KBM-7 (cell line): Measurements from ENCODE around the gene MAN1C1.
"Not testable (repeated sequence)": the region's sequence is repeated elsewhere in the genome, so short reads cannot be mapped to it uniquely, and the experiment has no call there.

ENCODE experiments used
- DNase-seq: peaks from one replicate; pipeline ENCODE4 v3.0.0-alpha.2; 2015
- in situ Hi-C: fragments of 300-500 bp; cut with MboI; formaldehyde crosslinking; loops from 2 replicates; pipeline ENCODE4 v1.14.3; 2020; ENCODE audit warnings: low sequenced_read_pairs, low pct_unique_long_range_greater_than_20kb, mixed read lengths

MAN1C1 gene

GRCh38 chr1:25624604-25625003, 8.0 kb downstream of the MAN1C1 start:
- in situ Hi-C loops = no loop called here
- DNase-seq = no peak

DNA sequence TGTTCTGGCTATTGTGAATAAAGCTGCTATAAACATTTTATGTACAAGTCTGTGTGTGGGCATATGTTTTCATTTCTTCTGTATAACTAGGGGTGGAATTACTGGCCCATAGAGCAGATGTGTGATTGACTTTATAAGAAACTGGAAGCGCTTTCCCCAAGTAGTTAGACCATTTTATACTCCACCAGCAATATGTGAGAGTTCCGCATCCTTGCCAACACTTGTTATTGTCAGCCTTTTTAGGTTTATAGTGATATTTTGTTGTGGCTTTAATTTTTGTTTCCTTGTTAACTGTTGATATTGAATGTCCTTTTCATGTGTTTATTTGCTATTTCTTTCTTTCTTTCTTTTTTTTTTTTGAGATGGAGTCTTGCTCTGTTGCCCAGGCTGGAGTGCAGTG, 9.4 kb downstream of the MAN1C1 start:
- in situ Hi-C loops = no loop called here
- no peak for DNase-seq

DNA sequence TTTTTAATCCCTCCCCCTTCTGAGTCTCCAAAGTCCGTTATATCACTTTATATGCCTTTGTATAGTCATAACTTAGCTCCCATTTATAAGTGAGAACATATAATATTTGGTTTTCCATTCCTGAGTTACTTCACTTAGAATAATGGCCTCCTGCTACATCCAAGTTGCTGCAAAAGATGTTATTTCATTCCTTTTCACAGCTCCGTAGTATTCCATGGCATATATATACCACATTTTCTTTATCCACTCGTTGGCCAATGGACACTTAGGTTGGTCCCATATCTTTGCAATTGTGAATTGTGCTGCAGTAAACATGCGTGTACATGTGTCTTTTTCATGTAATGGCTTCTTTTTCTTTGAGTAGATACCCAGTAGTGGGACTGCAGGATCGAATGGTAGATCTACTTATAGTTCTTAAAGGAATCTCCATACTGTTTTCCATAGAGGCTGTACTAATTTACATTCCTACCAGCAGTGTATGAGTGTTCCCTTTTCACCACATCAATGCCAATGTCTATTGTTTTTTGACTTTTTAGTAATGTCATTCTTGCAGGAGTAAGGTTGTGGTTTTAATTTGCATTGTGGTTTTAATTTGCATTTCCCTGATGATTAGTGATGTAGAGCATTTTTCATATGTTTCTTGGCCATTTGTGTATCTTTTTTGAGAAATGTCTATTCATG, 12.3 kb downstream of the MAN1C1 start:
- in situ Hi-C loops = no loop called here
- no peak for DNase-seq

GRCh38 chr1:25629836-25630235, 13.2 kb downstream of the MAN1C1 start:
- in situ Hi-C loops = no loop called here
- DNase-seq = no peak

DNA sequence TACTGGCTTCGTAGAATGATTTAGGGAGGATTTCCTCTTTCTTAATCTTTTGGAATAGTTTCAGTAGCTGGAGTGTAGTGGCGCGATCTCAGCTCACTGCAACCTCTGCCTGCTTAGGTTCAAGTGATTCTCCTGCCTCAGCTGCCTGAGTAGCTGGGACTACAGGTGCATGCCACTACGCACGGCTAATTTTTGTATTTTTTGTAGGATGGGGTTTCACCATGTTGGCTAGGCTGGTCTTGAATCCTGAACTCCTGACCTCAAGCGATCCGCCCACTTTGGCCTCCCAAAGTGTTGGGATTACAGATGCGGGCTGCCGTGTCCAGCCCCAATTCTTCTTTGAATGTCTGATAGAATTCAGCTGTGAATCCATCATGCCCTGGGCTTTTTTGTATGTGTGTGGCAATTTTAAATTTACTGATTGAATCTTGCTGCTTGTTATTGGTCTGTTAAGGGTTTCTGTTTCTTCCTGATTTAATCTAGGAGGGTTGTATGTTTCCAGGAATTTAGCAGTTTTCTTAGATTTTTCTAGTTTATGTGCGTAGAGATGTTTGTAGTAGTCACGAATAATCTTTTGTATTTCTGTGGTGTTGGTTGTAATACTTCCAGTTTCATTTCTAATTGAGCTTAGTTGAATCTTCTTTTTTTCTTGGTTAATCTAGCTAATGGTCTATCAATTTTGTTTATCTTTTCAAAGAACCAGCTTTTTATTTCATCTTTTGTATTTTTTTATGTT, 15.3 kb downstream of the MAN1C1 start:
- DNase-seq = no peak
- in situ Hi-C loops = no loop called here

GRCh38 chr1:25634066-25634465, 17.5 kb downstream of the MAN1C1 start:
- DNase-seq = no peak
- in situ Hi-C loops = no loop called here

- in situ Hi-C loops = no loop called here
- no peak for DNase-seq
These were observed 18.3 kb downstream of the MAN1C1 start for GRCh38 chr1:25634896-25635295.

DNA sequence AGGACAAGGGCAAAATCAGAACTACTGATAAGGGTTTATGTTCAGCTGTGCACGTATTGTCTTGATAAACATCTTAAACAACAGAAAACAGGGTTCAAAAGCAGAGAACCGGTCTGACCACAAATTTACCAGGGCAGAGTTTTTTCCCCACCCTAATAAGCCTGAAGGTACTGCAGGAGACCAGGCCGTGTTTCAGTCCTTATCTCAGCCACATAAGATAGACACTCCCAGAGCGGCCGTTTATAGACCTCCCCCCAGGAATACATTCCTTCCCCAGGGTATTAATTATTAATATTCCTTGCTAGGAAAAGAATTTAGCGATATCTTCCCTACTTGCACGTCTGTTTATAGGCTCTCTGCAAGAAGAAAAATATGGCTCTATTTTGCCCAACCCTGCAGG, 19.6 kb downstream of the MAN1C1 start:
- DNase-seq, in situ Hi-C loops: not testable (repeated sequence)

DNA sequence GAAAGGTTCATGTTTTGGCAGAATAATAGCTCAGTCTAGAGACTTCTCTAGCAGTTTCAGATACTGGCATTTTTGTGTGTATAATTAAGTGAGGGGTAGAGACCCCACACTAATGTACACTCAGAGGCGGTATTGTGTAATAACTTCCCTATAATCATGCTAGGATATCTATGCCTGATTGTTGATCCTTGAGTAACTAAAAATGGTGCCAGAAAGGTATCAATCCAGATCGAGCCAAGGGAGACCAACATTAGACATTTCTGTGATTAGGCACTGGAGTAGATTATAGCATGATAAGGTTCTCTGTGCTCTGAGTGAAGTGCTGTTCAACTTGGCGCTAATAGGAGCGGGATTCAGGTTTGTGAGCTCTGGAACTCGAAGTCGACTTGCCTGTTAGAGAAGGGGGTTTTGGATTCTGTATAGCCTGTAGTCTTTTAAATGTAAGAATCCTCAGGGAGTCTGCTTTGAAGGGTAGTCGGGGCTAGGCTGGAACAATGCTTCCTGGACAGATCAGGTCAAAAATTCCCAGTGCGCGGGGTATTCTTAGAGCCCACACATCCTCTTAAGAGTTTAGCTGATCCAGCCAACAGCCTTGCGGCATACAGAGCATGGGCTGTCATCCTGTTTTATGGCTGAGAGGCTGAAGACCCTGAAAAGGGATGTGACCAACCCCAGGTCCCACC, 24.2 kb downstream of the MAN1C1 start:
- in situ Hi-C loops = no loop called here

GRCh38 chr1:25641329-25641725, 24.7 kb downstream of the MAN1C1 start:
- no peak for DNase-seq
- in situ Hi-C loops = no loop called here

More for the DNA sequence above, 24.2 kb downstream of the MAN1C1 start:
- DNase-seq = no peak

DNA sequence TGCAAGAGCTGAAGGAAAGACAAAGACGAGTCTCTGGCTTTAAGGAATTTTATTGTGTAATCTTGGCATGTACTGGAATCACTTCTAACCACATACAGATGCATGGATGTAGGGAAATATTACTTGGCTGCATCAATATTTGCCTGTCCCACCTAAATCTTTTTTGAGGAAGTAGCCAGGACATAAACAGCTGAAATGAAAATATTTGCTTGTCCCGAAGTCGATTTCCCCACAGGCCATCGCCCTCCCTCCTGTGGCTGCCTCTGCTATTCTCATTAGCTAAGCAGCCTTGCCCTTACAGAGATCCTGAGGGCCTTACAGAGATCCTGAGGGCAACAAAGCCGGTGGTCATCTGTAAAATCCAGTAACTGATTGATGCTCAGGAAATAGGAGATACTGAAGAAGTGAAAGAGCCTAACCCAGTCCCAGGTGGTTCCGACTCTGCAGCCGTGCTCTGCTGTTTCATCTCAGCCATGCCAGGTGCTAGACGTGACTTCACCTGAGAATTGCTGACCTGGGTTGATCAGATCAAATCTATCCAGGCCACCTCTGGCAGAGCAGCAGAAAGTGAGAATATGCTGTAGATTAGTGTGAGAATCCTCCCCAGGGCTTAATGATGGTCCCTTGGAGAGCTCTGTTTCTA, 25.5 kb downstream of the MAN1C1 start:
- in situ Hi-C loops = no loop called here

DNA sequence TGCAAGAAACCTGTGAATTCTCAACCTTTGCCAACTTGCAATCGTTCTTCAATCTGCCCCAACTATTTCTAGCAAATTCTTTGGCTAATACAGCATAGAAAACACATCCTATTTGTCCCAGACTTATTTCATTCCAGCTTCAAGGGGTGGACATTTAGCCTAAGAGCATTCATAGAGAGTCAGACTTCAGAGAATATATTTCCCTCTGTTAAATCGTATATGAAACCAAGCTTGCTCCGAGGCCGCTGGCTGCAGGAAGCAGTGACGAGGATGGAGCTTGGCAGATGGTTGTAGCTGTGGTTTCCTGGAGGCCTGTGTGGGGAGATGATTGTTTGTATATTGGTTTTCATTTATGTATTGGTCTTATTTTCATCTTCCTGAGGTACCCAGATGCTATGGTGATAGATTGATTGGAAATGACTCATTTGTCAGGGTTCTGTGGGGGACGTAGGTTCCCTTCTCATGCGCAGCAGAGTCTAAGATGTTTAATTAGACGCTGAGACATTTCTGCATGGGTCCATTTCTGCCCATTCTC, 26.1 kb downstream of the MAN1C1 start:
- peak; percentile 90 for DNase-seq
- in situ Hi-C loops = no loop called here

More for the DNA sequence above, 25.5 kb downstream of the MAN1C1 start:
- DNase-seq = no peak

DNA sequence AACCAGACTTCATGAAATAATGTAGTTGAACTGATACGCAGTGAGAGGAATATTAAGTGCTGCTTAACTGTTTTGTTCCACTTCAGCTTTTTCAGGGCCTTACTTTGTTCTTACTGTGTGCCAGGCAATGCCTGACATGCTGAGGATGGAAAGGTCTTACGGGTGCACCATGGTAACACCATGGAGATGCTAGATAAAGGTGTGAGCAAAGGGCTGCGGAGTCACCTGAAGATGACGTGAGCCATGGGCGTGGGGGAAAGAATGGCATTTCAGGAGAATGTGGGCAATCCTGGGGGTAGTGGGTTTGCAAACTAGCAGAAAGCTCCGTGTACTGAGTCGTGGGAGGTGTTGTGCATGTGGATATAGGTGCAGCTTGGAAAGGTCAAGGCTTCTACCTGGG, 27.3 kb downstream of the MAN1C1 start:
- no peak for DNase-seq
- in situ Hi-C loops = no loop called here

DNA sequence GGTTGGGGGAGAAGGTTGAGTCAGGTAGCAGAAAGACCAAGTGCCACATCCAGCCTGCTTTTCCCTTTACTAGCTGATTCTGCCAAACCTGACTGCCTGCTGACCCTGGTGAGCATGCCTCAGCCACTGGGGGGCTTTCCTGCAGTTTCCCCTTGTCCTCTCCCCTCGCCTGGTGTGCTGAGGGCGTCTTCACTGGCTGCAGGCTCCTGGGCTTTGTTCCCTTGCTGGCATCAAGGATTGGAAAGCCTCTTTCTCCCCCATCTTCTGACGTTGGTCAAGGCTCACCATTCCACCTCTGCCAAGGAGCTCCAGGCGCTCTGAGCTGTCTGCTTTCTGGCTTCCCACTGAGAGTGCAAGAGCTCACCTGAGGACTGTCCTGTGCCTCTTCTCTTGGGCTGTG, 28.4 kb downstream of the MAN1C1 start:
- no peak for DNase-seq
- in situ Hi-C loops = no loop called here

- in situ Hi-C loops = no loop called here
- no peak for DNase-seq
These were observed 29.2 kb downstream of the MAN1C1 start for GRCh38 chr1:25645637-25646400.

DNA sequence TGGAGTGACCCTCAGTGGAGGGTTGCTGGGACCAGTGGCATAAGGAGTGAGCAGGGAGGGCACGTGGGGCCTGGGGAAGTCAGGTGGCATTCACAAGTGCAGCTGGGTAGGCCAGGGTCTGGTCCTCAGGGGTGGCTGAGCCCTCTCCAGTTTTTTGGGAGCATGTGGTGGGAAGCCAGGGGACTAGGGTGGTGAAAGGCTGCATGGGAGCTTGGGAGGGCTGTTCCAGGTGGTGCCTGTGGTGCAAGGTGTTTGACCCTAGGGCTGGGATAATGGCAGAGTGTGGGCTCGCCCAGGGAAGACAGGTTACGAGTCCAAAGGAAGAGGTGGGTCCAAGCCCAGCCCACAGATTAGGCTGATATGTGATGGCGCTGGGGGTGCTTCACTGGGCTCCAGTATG, 30.5 kb downstream of the MAN1C1 start:
- DNase-seq = no peak
- in situ Hi-C loops = no loop called here

GRCh38 chr1:25647863-25648262, 31.3 kb downstream of the MAN1C1 start:
- in situ Hi-C loops = no loop called here
- DNase-seq = no peak

DNA sequence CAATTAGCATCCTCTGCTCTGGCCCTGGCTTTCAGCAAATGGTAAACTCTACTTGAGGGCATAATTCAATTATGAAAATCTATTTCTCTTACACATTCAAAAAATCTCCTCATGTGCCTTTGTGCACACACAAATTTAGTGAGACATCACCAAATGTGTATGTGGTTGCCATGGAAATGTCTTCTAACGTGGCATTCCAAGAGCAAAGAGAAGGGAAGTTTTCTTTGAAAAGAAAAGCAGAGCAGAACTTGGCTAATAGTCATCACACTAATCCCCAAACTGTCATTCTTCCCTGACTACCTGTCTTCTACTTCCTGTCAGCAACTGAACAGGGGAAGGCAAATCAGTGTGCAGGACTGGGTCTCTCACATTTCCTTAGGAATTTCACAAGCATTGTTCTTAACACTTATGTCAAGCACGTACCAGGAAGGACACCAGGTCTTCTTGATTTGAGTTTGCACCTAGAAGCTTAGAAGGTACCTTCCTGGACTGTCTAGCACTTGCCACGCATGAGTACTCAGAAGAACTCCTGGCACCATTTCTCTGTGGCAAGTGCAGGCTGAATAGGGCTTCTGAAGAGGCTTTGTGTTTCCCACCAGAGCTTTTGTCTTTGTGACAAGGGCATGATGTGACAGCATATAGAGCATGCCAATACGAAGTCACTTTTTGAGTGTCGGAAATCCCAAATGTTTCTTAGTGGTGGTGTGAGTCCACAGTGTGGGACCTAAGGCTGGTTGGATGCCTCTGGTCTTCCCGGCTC, 32.3 kb downstream of the MAN1C1 start:
- no peak for DNase-seq
- in situ Hi-C loops = no loop called here
